Coronary artery (tissue), 2 donors: ENCODE measurements around the gene FNDC7.

ENCODE experiments used
- DNase-seq: peaks from one replicate; pipeline ENCODE4 v3.0.0-alpha.2; 2017; ENCODE audit warnings: low spot score
- H3K27ac ChIP-seq, 2 donors: fragments of 200-600 bp; sonication (generic); one replicate each; pipeline ENCODE4 v1.5.1; 2016 to 2019
- H3K4me3 ChIP-seq: fragments of 200-600 bp; sonication (generic); 2 replicates; pipeline ENCODE4 v1.5.1; 2016; ENCODE audit warnings: mild to moderate bottlenecking, moderate library complexity
- CTCF ChIP-seq: fragments of 200-600 bp; sonication (generic); IDR thresholded peaks from one replicate; pipeline ENCODE4 v1.5.1; 2019; ENCODE audit warnings: antibody characterized with exemption

The FNDC7 gene

GRCh38 chr1:108785880-108786279 is 73.2 kb downstream of the FNDC7 start:
- no peak overlapping the region for H3K4me3 ChIP-seq
- no peak for DNase-seq
- TF ChIP-seq CTCF = no peak
- H3K27ac ChIP-seq = no peak overlapping the region

GRCh38 chr1:108791790-108792189 is 79.1 kb downstream of the FNDC7 start:
- TF ChIP-seq CTCF = no peak
- DNase-seq = no peak
- no peak overlapping the region for H3K4me3 ChIP-seq
- H3K27ac ChIP-seq = no peak overlapping the region
